ENCODE data around the gene MRFAP1L1.

GRCh38 chr4:6692379-6692778 is 17.3 kb downstream of the MRFAP1L1 start:
- no peak for TF ChIP-seq CTCF (IDR thresholded peaks at IDR 0.05; ENCODE audit: borderline replicate concordance, extremely low read depth, low read length, poor library complexity, severe bottlenecking)
- TF ChIP-seq EZH2 (IDR thresholded peaks at IDR 0.05; ENCODE audit: borderline replicate concordance, low read depth, low read length, severe bottlenecking), result no peak
